DOHH2 (cell line): Measurements from ENCODE around the gene PLEKHB2.
"Not testable (repeated sequence)": the region's sequence is repeated elsewhere in the genome, so short reads cannot be mapped to it uniquely, and the experiment has no call there.

Source experiments
- EZH2phosphoT487 ChIP-seq: fragments of 200-600 bp; sonication (generic); IDR thresholded peaks from 2 replicates; pipeline ENCODE4 v1.6.1; 2017; ENCODE audit warnings: borderline replicate concordance, mild to moderate bottlenecking, antibody characterized with exemption, low read length, moderate library complexity, mixed read lengths
- TF ChIP-seq, protein P1 (sequence below): fragments of 200-600 bp; sonication (generic); IDR thresholded peaks from one replicate; pipeline ENCODE4 v1.5.1; 2014; ENCODE audit warnings: antibody characterized with exemption, mild to moderate bottlenecking, low read depth, low read length; ENCODE audit not compliant: poor library complexity, severe bottlenecking

DNA sequence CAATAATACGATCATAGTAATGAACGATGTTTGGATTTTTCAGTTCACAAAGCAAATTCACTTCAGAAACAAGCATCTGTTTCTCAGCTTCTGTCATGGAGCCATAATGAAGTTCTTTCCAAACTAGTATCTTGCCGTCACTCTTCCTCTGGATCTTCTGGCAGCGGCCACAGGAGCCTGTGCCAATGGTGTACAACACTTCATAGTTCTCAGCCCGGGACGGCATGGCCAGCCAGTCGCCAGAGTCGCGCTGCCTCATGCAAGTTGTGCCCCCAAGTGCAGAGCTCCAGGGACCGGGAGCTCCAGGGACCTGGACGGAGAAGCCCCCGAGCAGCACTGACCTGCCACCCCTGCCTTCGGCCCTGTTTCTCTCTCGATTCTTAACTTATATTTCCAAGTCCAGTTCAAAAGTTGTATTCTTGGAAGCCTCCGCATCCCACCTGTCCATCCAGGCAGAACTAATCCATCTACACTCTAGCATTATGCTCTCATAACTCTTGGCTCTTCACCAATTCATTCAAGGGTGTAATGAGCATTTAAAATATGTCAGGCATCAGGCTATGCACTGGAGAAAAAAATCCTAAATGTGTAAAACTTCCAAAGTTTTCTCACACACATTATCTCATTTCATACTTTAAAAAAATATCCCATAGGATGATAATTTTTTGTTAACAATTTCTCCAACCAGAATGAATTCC lies 73.7 kb downstream of the PLEKHB2 start:
- TF ChIP-seq, protein P1, sequence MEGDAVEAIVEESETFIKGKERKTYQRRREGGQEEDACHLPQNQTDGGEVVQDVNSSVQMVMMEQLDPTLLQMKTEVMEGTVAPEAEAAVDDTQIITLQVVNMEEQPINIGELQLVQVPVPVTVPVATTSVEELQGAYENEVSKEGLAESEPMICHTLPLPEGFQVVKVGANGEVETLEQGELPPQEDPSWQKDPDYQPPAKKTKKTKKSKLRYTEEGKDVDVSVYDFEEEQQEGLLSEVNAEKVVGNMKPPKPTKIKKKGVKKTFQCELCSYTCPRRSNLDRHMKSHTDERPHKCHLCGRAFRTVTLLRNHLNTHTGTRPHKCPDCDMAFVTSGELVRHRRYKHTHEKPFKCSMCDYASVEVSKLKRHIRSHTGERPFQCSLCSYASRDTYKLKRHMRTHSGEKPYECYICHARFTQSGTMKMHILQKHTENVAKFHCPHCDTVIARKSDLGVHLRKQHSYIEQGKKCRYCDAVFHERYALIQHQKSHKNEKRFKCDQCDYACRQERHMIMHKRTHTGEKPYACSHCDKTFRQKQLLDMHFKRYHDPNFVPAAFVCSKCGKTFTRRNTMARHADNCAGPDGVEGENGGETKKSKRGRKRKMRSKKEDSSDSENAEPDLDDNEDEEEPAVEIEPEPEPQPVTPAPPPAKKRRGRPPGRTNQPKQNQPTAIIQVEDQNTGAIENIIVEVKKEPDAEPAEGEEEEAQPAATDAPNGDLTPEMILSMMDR, result not testable (repeated sequence)
- not testable (repeated sequence) for TF ChIP-seq EZH2phosphoT487
